GM18519 (cell line): ENCODE measurements around the gene POC1B.

ENCODE experiments used
- ATAC-seq: cut with Tn5 transposase; IDR thresholded peaks from one replicate; pipeline ENCODE4 v1.9.1; 2021; ENCODE audit warnings: mild to moderate bottlenecking, moderate library complexity; ENCODE audit not compliant: unreplicated experiment, low FRiP score

The POC1B gene

DNA sequence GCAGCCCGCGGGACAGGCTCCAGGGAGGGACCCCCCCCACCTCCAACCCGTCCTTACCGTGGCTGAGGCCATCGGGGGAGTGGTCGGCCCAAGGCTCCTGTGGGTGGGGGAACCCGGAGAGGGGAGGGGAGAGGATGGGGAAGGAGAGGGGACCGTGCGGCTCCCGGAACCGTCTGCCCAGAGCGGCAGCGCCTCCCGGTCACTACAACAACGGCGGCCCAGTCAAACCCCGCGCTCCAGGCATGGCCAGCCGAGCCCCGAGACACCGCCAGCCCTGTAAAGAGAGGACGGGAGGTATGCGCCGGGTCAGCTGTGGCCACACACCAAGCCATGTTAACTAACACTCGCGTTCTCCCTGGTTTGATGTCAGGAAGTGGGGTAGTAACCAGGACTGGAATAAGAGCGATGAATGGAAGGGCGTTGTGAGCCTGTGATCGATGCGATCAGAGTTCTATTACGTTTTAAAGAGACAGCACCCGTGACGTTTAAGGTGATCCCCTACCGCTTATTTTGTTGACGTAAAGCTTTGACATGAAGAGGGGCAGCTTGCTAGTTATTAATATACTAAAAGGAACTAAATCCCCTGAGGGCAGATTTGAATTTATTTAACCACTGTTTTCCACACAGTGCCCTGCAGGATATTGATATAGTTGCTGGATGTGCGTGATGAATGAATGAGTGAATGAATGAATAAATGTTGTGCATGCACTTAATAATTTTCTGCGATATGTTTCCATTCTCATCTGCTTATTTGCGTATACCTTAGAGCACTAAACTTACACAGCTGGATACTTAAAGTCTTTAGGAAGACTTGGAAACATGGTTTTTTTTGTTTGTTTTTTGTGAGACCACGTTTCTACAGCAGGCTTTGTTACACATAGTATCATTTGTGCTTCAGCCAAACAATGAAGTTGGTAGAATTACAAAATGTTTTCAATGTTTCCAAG, at the start of gene POC1B:
TSS of gene POC1B (minus strand) at position 224 of the 947 bp plus-strand sequence. CDS start at position 72, 152 bp downstream.
- ATAC-seq, result peak; percentile 43

DNA sequence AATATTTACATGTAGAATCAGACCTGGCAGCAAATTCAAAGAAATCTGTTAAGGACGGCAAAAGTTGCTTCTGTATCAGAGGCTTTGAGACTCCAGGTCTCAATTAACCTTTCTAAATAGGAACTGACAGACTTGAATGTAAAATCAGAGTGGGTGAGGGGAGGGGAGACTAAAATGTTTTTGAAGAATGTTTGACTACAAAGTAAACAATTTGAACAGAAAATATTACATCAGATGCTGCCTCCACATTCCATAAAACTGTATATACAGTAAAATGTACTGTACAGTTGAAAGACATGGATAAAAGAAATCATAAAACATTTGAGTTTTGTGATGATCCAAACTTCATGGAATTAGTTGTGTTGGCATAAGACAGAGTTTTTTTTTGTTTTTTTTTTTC, 49.5 kb upstream of the POC1B start:
- ATAC-seq, result no peak

DNA sequence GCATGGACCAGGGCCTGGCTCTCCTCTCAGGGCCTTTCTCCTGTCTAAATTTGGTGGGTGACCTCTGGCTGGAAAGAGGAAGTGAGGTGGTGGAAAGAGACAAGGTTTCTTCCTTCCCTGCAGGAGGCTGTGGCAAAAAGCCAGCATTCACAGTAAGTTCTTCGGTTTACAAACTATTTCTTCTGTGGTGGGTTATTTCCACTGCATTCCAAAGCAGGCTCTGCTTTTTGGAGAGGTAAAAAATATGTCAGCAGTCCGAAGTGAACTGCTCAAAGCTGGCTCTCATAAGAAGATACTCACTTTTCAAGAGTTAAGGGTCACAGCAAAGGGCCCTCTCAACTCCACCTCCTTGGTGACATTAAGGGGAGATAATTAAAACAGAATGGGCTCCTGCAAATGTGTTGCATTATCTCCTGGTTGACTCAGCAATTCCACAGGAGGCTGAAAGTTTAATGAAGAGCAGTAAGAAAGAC, 48.9 kb upstream of the POC1B start:
- no peak for ATAC-seq

DNA sequence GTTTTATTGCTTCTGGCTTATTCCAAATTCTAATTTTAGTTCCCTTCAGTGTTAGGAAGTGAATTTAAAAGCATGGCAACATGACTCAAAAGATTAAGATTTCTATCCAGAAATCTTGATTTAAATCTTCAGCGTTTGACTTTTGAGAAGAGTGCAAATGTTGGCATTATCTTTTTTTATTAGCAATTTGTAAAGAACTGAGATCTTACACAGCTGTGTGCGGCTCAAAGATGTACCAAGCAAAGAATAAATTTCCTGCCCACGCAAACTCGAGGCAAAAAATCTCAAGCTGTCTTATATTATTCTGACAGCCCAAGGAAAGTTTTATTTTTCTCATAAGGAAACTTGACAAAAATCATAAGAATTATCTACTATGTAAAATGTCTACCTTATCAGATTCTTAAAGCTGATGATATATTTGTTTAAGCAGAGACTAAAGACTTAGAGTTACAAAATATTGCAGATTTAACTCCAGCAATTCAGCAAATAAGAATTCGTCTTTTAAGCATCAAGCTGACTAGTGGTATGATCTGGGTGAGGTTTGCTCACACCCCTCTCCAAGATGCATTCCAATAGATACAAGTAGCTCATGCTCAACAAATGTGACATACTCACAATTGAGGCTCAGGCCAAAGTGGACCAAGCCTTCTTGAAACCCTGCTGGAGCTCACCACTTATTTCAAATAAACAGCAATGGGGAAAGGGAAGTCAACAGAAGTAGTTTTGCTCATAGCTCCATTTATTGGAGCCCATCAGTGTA, 47.4 kb upstream of the POC1B start:
- ATAC-seq, result no peak

DNA sequence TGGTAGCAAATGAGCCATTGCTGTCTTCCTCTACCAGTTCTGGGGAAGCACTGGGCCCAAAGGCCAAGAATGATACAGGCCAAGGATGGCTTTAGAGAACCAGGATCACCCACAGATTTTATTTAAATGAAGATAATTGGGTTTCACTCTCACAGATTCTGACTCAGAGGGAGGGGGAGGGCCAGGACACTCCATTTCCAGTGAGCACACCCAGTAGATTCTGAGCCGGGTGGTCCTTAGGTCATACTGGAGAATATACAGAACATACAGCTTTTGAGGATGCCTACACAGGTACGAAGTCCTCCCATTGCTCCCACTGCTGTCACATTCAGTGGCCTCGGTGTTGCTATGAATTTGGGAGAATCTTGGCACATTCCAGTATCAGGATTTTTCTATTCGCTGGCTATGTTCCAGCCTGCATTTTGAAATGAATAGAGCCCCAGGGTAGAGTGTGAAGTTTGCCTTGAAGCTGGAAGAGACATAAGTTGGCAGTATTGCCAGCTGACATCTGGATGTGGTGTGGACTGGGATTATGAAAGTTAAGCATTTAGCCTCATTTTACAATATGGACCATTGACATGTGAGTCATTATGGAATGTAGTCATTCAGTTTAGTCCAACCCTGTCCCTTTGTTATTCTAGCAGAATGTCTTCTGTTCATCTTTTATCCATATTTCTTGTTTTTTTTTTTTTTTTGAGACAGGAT, 45.8 kb upstream of the POC1B start:
- ATAC-seq, result no peak

DNA sequence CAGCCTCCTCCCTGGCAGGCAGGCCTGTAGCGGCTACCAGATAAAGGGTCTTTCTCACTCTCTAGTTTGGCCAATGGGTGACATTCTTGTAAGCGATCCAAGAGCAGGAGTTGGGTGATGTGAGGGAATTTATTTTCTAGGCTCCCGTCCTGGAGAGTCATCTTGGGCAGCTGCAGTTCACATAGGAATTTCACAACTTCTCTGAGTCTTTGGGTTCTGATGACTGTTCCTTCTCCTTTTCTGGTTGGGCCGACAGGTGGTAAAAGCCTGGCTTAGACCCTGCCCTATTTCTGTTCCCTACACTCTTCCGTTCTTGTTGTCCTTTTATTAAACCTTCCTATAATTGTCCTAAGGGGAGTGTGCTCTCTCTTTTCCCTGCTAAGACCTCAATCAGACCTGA, 42.6 kb upstream of the POC1B start:
- ATAC-seq, result no peak

DNA sequence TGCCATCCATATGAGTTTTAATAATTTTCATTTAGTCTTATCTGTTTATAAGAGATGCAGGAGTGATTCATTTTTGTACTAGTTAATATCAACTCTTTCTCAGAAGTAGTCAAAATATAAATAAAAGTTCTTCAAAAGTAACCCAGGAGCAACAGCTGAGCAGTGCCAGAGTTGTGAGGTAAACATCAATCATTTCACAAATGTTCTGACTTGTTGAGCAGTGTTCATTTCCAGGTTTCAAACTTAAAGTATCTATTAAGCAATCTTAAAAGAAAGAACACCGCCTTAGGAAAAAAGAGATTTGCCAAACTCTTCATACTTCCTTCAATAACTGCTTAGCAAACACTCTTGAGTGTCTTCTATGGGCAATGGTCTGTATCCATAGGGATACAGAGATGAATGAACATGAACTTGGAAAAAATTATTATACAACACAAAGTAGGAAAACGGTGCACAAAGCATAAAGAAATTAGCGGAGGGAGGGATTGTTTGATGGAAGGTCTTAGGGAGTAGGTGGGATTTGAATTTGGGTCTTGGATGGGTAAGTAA, 41.9 kb upstream of the POC1B start:
- no peak for ATAC-seq

DNA sequence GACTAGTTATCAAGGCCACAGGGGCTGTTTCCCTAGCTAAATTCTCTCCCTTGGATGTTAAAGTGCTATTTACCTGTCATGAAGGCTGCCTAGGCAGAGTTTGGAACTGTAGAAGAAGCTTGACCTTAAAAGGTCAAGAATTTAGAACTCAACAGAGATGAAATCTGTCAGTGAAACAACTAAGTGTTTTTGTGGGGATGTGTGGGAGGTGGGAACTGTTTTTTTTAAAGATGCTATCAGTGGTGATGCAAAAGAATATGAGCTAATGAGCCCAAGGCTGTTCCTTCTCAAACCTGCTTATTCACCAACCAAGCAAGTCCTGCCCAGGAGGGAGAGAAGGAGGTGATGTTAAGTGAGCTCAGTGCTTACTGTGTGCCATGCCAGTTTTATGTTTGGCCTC, 40.8 kb upstream of the POC1B start:
- no peak for ATAC-seq

DNA sequence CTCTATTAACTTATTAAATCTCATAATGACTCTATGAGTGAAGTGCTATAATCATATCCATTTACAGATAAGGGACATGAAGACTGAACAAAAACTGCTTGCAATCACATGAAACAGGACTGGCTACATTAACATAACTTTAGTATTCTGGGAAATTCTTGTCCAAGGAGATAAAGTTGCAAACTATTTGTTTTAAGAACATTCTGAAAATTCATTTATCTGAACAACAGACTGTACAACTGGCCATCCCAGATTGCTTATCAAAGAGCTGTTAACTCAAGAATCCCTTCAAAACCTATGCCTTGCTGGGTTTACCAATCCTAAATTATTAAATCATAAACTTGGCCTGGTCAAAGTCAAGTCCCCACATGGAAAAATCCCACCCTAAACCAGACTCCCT, 39.2 kb upstream of the POC1B start:
- ATAC-seq, result no peak

DNA sequence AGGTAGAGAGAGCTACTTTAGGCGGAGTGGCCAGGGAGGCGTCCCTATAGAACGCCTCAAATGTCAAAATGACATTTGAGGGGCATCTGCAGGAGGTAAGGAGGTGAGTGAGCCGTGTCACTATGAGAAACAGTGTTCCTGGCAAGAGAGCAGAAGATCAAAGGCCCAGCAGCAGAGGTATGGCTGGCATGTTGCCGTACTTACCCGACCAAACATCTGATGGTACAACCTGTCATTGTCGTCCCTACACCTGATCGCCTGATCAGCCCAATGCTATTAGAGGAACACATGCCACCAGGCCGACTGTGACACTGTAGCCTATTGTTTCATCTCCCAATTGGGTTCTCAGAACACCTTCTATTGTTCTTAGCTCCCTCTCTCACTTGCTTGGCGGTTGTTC, 33.9 kb upstream of the POC1B start:
- ATAC-seq, result no peak

DNA sequence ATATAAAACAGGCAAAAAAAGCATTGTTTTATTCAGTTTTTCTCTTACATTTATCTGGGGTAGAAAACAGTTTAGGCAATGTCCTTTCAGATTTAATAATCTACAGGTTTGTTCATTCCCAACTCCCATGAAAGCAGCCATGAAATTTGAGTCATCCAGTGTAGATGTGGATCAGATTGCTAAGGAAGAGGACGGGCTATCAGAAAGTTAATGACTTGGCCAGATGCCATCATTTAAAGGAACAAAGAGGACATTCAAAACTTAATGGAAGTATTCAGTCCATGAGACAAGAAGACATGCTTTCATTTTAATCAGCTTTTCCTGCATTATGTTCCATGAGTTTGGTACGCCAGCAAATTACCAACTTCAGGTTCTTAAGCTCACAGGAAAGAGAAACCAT, 31.1 kb upstream of the POC1B start:
- no peak for ATAC-seq

DNA sequence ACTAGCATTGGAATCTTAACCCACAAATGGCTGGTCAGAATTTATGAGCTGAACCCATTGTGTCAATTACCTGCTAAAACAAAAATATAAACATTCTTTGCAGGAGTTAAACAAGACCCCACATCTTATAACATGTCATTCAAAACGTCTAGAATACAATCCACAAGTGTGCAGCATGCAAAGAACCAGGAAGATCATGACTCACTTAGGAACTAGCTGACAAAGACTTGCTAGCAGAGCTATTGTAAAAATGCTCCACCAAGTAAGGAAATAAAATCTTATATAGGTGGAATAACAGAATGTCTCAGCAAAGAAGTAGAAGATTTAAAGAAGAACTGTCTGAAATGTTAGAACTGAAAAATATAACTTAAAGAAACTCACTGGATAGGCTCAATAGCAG, 26.5 kb upstream of the POC1B start:
- ATAC-seq, result no peak

DNA sequence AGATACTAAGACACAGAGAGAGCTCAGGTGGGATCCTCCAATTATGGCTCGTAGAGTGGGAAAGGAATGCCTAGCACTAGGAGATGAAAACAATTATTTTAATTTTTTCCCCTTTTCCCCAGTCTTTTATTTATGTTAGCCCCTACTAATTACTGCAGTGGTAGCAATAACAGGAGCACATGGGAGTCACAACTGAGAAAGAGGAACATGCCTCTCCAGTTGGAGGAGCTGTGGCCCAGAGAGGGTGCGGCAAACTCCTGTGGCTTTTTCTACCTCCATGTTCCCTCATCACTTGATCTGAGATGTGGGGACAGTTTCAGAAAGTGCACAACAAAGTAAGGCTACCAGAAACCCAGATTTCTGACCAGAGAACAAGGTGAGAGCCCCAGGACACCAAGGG, 25.9 kb upstream of the POC1B start:
- ATAC-seq, result no peak

DNA sequence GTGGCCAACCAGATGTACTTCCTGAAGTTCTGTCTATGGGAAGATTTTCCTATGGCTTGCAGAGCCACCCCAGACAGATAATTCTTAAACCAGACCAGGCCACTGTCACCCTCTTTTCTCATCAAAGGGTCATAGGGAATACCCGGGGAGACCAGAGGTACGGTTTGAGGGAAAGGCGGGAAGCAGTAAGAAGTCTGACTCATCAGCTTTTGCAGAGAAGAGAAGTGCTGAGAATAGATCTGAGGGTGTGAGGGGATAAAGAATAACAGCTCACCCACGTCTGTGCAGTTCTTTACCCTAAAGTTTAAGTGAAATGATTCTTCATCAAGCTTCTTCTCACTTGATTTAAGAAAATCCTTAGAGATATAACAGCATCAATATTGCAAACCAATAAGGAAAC, 21.3 kb upstream of the POC1B start:
- no peak for ATAC-seq

DNA sequence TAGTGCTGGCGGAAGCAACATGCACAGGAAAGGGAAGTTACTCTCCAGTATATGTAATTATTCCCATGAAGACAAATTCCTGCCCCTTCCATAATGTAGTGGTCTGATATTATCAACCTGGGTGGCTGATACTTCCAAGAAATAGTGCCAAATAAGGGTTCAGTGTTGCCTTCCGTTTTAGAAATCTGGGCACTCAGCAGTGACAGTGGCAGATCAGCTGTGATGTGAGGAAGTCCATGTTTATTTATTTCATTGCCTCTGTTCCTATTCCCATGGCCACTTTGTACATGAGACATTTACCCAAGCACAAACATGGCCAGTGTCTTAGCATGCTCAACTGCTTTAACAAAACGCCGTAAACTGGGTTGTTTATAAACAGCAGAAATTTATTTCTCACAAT, 20.3 kb upstream of the POC1B start:
- no peak for ATAC-seq

DNA sequence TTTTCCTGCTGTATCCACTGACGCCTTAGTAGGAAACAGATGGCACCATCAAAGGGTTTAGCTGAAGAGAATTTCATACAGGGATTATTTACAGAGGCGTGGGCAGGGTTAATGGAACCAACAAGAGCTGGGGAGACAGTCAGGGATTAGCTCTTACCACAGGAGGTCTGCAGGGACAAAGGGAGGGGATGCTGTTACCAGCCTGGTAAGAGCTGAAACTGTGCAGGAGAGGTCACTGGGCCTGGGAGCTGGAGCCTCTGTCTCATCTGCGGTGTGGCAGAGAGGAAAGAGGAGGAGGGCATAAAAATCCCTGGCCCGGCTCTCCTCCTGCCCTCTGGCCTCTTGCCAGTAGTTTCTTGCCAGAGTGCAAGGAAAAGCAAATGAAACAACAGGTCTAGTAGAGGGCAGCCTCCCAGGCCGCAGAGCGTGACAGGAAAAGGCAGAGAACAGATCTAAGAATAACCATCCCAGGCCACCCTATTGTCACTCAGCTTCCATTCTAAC, 18.9 kb upstream of the POC1B start:
- no peak for ATAC-seq

DNA sequence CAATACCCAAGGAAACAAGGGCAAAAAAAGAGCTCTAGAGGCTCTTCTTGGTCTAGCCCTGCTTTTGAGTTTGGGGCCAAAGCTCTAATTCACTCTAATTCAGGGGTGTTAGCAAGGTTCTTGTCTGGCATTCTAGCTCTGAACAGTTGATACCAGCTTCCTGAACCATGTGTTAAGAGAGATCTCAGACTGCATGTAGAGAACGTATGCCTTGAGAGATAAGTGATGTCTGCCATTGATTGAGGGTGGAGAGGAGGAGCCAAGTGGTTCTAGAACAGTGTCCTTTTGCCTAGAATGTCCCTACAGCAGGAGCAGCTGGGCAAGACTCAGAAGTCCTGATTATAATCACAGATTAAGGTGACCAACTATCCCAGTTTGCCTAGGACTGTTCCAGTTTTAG, 18.2 kb upstream of the POC1B start:
- ATAC-seq, result no peak

DNA sequence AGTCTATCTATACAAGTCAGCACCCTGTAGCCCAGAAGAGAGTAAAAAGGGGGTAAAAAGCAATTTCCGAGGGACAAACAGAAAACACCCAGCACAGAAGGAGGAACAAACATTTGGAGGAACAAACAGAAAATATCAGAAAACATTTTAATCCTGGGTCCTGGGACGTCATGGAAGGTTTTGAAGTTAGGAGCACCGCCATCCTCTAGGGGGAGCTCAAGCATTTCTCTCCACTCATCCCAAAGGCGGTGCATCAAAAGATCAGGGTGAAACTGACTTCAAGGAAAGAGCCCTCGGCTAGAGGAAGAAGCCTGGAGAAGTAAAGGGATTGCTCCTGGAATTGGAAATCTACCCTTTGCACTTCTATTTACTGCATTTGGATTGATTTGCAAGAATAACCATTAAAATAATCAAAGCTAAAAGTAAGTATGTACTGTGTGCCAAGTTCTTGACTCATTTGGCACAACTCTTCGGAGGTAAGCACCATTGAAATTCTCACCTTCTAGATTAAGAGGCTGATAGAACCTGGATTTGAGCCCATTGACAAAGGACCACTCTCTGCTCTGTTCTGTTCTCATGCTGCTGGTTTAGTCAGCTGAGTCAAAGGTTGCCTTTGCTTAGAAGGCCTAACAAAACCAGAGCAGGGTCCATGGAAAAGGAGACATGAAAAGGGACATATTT, 17.2 kb upstream of the POC1B start:
- peak; percentile 76 for ATAC-seq

DNA sequence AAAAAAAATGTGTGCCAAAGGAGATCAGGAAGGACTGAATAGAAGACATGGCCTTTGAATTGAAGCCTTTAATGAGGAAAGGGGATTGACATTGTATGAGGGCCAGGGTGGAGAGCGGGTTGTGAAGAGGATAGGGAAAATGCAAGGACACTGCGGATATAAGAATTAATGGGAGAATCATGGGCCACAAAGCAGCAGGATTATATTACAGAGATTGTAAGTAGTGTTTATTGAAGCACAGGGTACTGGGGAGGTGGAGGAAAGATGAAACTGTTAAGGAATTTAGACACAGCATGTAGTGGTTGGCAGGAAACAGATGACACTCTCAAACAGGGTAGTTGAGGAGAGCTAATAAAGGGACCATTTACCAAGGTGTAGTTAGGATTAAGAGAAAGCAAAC, 16.4 kb upstream of the POC1B start:
- ATAC-seq, result no peak

DNA sequence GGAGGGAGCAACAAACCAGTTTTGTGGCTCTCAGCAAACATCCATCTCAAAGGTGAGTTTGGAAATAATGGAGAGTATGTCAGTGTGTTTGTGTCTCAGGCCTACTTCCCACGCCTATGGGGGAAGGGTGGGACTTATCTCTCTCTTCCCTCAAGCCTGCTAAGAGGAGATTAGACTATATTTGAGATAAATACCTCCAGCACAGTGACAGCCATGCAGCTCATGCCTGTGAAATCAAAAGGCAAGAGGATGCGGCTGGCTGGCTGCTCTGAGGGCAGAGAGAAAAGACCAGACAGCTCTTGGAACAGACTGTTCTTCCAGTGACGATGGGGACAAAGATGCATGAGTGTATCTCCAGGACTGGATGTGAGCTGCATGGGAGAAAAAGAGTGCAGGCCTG, 14.7 kb upstream of the POC1B start:
- no peak for ATAC-seq
